ENCODE results near the gene EXOSC5.
"Not testable (repeated sequence)": the region's sequence is repeated elsewhere in the genome, so short reads cannot be mapped to it uniquely, and the experiment has no call there.

EXOSC5 gene

DNA sequence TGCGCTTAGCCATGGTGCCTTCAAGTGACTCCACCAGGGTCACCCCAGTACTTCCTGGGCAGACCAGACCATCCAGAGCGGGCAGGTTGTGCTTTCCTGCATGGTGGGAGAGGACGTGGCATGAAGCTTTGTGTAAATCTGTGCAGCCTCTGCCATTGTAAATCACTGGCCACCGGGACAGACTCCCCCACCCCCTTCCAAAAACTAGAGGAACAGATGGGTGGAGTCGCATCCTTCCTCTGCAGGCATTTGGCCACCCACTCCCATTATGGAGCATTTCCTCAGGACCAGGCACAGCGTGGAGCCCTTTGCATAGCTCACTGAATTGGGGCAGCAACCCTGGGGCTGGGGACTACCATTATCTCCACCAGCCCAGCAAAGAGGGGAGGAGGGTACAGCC is 8.6 kb upstream of the EXOSC5 start:
- DNase-seq, result no peak

DNA sequence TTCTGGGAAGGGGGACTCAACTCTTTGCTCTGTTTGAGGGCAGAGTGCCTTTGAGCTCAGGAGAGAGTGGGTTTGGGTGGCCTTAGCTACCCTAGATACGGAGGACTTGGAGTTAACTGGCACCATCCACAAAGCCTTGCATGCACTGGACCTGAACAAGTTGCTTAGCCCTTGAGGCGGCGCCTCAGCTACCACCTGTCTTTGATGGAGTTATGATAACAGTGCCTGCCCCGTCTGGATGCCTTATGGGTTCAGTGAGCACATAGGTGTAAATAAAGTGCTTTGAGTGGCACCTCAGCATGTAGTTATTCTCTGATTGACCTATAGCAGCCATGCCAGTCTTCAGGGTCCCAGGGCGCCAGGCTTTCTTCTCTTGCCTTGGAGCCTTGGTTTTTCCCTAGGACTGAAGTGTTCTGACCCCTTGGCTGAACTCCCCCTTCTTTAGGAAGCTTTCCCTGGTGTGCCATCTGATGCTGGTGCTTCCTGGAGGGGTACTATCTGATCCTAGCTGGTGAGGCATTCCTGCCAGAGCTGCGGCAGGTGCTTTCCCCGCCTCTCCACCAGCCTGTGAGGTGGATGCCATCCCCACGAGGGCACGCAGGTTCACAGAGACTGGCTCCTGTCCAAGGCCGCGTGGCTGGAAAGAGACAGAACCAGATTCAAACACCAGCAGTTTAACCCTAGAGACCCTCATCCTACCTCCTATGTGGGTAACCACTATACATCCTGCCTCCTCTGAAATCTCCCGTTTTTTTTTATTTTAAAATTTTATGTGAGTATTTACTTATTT is 6.2 kb upstream of the EXOSC5 start:
- DNase-seq, result no peak

DNA sequence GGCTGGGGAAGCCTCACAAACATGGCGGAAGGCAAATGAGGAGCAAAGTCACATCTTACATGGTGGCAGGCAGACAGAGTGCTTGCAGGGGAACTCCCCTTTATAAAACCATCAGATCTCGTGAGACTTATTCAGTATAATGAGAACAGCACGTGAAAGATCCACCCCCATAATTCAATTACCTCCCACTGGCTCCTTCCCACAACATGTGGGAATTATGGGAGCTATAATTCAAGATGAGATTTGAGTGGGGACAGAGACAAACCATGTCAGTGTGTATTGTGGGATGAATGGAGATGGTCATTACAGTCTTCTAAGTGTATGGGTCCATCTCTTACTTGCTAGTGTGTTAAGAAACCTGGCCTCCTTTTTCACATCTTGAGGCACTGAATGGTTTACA is 4.9 kb upstream of the EXOSC5 start:
- no peak for DNase-seq

DNA sequence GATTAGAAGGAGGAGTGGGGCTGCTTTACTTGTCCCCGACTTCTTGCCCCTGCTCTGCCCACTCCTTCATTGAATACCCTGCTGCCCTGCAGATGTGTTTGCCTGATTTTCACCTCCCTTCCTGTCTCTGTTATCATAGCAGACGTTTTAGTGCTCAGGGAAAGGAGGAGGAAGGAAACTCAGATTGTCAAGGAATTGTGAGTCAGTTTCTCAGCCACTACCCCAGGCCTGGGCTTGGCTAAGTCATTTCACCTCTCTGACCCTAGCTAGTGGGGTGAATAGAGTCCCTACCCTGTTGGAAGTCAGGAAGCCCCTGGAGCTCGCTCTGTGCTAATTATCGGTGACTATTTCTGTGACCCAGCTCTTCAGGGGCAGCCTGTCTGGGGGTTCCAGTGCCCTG is 4.3 kb upstream of the EXOSC5 start:
- no peak for DNase-seq

DNA sequence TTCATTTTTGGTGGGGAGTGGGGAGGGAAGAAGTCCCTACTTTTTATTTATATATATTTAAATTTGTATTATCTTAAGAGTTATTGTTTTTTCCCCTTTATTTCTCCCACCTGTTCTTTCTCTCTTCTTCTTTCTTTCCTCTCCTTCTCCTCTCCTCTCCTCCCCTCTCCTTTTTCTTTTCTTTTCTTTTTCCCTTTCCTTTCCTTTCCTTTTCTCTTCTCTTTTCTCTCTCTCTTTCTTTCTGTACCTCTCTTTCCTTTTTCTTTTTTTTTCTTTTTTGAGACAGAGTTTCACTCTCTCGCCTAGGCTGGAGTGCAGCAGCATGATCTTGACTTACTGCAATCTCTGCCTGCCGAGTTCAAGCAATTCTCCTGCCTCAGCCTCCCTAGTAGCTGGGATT is 2.4 kb upstream of the EXOSC5 start:
- no peak for DNase-seq

DNA sequence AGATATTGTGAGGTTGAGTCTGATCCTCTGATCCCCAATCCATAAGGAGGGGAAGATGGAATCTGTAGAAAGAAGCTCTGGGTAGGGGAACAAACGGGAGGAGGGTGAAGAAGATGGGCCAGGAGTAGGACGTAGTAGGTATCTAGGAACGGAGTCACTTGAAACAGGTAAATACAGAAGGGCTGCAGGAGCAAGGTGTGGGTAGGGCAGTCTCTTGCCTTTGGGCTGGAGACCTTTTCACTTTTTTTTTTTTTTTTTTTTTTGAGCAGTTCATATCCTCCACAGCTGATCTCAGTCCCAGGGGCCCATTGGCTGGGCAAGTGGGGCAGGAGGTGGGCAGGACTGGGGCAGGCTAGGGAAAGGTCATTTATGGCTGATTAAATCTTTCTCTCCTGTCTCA is 1.9 kb upstream of the EXOSC5 start:
- no peak for DNase-seq

DNA sequence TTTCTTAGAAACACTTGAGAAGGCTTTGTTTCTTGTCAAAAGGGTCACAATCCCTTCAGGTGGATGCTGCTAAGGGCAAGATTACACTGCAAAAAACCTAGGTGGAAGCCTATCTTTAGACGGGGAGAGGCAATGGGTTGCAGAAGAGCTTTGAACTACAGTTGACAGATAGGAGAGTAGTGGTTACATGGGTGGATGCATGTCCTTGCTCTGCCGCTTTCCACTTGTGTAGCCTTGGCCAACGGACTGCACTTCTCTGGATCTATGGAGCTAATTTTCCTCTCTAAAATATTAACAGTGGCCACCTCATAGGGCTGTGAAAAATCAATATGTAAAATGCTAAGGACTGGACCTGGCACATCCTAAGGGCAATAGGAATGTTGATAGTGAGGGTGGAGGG is 1.4 kb upstream of the EXOSC5 start:
- DNase-seq, result no peak

DNA sequence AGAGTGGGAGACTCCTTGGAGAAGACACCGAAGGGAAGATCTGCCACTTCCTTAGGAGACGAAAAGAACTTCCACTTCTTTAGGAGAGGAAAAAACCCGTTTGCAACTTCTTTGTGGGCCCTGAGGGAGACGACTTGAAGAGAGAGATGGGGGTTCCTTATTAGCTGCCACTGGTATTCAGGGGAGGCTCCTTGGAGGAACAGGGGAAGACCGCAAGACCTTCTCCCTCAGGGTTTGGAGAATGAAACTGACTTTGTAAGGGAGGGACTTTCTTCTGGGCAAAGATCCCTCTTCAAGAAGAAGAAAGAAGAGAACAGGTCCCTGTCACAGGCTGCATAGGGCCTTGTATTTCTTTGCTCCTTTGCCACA is 875 bp upstream of the EXOSC5 start:
- no peak for DNase-seq

DNA sequence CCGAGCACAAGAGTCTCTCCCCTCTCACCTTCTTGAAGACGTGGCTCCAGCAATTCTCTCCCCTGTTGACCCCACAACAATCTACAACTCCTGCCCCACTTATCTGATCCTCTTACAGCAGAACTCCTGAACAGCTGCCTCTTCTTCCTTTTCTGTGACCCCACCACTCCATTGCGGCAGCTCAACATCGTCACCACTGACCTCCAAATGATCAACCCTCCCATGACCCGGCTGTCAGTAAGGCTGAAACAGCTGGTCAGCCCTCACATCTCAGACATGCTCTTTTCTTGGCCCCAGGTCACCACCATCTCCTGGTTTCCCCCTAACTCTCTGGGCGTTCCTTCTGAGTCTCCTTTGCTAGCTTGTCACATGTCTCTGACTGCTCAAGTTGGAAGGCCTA is 1.8 kb downstream of the EXOSC5 start:
- DNase-seq, result no peak

DNA sequence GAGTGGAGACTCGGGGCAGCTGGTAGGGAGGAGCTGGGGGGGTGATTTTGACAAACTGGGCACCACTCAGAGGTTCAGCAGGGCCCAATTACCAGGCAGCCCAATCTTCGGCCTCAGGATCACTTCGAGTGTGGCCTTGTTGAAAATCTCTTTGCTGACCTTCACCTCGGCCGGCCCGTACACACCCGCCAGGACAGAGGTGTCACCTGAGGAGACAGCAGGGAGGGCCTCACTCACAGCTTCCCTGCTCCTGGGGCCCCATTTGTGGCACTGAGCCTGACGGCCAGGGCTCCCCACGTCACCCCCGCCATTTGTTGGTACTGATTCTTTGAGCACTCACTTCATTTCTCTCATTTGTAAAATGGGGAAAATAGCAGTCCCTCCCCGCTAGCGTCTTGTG is 4.4 kb downstream of the EXOSC5 start:
- DNase-seq, result no peak

DNA sequence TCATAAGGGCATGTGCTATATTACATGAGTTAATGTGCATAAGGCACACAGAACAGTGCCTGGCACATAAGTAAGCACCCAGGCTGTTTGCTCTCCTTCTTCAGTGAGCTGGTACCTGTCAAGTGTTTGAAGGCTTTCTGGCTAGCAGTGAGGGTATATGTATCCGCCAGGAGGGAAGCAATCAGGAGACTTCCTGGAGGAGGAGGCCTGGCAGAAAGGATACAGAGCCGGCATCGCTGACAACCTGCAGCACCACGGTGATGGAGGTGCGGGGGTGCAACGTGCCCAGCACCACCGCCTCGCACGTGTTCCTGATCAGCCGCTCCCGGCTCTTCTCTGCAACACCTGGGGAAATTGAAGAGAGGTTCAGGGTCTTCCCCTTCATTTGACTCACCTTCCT is 5.5 kb downstream of the EXOSC5 start:
- no peak for DNase-seq

DNA sequence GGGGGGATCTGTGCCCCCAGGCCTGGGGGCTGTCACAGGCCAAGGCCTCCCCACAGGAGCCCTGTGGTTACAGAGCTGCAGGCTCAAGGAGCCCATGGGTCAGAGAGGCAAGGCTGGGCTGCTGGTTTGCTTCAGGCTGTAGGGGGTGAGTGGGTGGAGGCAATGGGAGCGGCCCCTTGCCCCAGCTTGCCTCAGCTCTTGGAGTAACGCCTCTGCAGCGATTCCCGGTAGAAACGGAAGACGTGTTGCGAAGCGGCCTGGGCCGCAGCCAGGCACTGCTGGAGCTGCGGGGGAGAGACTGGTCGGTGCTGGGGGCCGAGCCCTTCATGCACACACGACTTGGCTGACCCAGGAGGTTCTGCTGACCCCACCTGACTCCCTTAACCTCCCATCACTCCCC is 10.7 kb downstream of the EXOSC5 start:
- no peak for DNase-seq

DNA sequence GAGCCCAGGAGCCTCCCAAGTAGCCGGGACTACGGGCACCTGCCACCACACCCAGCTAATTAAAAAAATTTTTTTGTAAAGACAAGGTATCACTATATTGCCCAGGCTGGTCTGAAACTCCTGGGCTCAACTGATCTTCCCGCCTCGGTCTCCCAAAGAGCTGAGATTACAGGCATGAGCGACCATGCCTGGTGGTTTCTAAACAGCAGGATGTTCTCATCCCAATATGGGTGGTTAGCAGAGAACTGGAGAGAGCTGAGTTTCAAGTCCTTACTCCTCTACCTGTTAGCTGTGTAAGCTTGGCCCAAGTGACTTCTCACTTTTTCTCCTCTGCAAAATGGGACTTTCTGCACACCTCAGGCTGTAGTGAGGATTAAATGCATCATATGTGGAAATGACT is 12.8 kb downstream of the EXOSC5 start:
- no peak for DNase-seq

DNA sequence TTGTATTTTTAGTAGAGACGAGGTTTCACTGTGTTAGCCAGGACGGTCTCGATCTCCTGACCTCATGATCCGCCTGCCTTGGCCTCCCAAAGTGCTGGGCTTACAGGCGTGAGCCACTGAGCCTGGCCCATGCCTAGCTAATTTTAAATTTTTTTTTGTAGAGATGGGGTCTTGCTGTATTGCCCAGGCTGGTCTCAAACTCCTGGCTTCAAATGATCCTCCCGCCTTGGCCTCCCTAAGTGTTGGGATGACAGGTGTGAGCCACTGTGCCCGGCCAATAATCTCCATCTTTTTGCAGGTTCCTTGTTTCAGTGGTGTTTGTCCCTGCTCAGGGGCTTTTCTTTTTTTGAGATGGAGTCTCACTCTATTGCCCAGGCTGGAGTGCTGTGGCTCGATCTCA is 15.6 kb downstream of the EXOSC5 start:
- DNase-seq, result not testable (repeated sequence)

DNA sequence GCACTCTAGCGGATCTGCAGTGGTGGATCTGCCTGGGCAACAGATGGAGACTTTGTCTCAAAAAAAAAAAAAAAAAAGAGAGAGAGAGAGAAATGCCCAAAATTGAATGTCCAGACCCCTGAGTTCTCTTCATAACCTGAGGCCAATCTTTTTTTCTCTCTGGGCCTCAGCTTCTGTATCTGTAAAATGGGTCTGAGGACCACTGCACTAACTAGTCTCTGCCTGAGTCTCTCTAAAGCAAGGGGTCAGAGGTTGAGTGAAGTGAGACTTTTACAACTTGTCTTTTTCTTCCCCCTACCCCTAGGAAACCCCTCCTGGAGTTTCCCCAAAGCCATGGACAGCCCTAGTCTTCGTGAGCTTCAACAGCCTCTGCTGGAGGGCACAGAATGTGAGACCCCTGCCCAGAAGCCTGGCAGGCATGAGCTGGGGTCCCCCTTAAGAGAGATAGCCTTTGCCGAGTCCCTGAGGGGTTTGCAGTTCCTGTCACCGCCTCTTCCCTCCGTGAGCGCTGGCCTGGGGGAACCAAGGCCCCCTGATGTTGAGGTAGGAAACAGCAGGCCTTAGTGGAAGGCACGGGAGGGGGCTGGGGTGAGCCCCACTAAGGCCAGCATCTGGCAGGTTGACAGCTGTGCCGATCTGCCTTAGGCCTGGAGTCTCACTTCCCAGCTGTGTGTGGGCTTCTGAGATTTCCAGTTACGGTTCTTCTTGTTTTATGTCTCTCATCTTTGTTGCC is 19.0 kb downstream of the EXOSC5 start:
- no peak for DNase-seq

DNA sequence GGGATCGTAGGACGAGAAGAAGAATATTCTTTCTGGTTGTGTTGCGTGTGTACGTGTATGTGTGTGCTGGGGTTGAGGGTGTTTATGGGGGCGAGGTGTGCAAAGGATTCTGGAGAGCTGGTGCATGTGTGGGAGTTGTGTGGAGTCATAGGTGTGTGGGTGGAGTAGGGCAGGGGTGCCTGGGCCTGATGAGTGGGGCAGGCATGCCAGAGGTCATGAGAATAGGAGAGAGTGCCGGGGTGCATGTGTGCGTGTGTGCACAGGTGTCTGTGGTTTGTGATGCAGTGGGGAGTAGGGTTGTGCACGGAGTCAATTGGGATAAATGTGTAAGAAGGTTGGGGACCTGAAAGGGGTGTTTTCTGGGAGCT is 20.2 kb downstream of the EXOSC5 start:
- DNase-seq, result no peak

DNA sequence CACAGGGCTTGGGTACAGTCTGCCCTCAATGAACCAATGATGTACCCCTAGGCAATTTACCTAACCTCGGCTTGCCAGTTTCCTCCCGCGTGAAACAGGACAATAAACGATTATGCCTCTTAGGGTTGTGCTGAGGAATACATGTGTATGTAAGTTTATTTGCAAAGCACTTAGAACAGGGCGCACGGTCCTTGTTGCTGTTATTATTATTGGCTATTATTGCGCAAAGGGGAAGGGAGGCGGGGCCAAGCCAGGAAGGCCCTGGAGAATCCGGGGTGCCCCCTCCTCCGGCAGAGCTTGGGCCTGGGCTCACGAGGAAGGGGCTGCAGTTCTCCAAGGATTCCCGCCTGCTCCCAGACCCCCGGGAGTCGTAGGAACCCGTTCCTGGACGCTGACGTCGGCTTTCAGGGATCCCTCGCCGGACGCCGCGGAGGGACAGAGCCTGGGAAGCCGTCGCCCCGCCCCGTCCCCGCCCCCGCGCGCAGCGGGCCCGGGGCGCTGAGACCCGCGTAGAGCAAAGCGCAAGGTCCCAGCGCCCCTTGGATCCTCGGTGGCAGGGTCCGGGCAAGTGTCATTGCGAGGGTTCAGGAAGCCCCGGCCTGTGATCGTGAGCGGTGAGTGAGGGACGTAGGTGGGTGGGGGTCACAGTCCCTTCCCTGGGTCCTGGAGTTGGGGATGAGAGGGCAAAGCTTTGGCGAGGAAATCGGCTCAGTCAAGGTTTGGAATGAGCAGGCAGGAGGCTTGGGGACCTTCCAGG is 20.7 kb downstream of the EXOSC5 start, which contains the start of gene TMEM91:
Gene TMEM91, plus strand, starts transcription at position 293 of the 757 bp plus-strand sequence. CDS start 1,777 bp downstream, outside the sequence.
- no peak for DNase-seq

DNA sequence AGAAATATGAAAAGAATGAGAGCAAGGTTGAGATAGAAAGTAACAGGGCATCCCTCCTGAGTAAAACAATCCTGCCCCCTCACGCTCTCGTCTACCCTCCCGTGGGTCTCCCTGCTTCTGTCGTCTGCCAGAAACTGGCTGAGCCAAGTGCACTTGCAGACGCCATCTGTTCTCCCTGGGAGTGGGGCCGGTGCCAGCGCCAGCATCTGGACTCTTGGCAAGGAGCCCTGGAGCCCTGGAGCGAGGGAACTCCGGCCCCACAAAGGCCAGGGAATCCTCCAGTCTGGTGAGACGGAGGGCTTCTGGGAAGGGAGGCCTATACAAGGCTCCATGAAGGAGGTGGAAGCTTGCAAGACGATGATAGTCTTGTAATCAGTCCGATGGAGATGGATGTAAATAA is 23.2 kb downstream of the EXOSC5 start:
- no peak for DNase-seq

DNA sequence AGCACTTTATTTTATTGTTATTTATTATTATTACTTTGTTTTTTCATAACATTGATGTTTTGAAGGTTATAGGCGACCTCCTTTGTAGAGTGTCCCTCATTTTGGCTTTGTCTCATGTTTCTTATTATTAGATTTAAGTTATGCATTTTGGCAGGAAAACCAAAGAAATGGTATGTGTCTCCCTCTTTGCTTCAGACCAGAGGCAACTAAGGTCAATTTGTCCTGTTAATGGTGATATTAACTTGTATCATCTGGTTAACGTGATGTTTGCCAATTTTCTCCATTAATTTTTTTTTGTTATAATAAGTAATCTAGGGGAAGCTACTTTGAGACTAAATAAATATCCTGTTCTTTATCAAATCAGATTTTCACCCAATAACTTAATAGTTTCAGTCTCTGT is 24.7 kb downstream of the EXOSC5 start:
- DNase-seq, result no peak

DNA sequence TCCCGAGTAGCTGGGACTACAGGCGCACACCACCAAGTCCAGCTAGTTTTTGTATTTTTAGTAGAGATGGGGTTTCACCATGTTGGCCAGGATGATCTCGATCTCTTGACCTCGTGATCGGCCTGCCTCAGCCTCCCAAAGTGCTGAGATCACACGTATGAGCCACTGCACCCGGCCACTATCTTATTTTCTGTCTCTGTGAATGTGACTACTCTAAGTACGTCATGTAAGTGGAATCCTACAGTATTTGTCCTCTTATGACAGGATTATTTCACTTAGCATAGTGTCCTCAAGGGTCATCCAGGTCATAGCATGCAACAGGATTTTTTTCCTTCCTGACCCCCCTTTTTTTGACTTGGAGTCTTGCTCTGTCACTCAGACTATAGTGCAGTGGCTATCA is 25.6 kb downstream of the EXOSC5 start:
- no peak for DNase-seq

DNA sequence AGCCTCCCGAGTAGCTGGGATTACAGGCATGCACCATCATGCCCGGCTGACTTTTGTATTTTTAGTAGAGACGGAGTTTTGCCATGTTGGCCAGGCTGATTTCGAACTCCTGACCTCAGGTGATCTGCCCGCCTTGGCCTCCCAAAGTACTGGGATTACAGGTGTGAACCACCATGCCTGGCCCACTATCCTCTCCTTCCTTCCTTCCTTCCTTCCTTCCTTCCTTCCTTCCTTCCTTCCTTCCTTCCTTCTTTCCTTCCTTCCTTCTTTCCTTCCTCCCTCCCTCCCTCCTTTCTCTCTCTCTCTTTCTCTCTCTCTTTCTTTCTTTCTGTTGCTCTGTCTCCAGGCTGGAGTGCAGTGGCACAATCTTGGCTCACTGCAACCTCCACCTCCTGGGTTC is 26.0 kb downstream of the EXOSC5 start:
- not testable (repeated sequence) for DNase-seq

DNA sequence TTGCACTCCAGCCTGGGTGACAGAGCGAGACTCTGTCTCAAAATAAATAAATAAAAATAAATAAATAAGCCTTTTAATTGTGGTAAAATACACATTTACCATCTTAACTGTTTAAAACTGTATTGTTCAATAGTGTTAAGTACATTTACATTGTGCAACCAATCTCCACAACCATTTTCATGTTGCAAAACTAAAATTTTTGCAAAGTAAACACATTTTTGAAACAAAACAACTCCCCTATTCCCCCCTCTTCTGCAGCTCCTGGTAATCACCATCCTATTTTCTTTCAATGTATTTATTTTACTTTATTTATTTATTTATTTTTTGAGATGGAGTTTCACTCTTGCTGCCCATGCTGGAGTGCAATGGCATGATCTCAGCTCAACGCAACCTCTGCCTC is 27.4 kb downstream of the EXOSC5 start:
- DNase-seq, result no peak

DNA sequence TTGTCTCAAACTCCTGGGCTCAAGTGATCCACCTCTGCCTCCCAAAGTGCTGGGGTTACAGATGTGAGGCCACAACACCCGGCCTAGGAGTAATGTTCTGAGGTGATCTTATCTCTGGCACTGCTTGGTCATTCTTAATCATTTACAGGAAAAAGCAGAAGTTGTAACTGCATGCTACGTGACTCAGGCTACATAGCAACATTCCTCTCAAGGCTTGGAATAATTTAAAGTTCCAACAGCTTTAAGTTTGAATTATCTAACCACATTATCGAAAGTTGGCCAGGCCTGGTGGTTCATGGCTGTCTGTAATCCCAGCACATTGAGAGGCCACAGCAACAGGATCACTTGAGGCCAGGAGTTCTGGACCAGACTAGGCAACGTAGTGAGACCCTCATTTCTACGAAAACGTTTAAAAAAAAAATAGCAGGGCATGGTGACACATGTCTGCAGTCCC is 29.3 kb downstream of the EXOSC5 start:
- DNase-seq, result no peak

DNA sequence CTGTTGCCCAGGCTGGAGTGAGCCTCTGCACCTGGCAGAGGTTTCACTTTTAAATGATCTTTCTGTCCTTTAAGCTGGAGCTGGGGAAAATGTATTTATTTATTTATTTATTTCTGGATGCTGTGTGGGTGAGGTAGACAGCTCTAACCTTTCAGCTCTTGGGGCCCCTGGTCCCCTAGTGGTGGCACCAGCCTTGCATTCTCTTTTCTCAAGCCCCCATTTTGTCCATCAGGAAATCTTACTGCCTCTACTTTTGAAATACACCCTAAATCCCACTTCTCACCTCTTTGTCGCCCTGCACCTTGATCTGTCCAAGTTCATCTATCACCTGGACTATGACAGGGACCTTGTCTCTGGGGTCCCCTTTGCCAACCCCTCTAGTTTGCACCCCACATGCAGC is 31.1 kb downstream of the EXOSC5 start:
- no peak for DNase-seq

All from central memory CD4-positive, alpha-beta T cell (primary cell).